ENCODE measurements around the gene ACTR1B.
"Not testable (repeated sequence)": the region's sequence is repeated elsewhere in the genome, so short reads cannot be mapped to it uniquely, and the experiment has no call there.

ACTR1B gene

DNA sequence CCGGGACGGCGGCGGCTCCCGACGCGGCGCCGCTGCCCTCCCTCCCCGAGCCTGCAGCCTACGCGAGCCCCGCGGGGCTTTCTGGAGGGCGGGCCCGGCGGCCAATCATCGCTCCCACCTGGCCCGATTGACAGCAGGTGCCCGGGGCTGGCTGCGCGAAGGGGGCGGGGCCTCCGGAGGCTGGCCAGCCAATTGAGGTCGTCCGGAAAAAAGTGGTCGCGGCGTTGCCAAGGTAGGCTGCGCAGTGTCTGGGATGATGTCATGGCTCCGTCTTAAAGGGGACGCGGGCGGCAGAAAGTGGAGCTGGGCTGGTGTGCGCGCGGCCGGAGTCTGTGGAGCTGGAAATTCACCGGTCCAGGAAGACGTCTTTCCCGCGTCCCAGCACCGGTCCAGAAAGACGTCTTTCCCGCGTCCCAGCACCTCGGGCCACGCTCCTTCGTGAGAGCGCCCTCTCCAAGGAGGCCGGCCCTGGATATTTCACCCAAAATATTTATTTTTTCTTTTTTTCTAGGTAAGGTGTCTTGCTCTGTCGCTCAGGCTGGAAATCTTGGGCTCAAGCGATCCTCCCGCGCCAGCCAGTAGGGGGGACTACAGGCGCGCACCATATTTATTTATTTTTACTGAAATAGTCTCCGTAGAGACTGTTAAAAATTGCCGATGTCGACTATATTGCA is at the start of gene ACTR1B:
Gene ACTR1B, minus strand, starts transcription at position 83 of the 674 bp plus-strand sequence. CDS start 154 bp downstream, outside the sequence.
- peak; percentile 95 for DNase-seq (ENCODE audit: low read depth)
- peak within 1 kb of the TSS; percentile 75 for H3K4me3 ChIP-seq (ENCODE audit: low read depth, low read length)

- no peak overlapping the region for H3K4me3 ChIP-seq (ENCODE audit: low read depth, low read length)
- DNase-seq (ENCODE audit: low read depth) = no peak
Measured at GRCh38 chr2:97712693-97713295, 49.0 kb upstream of the ACTR1B start.

DNA sequence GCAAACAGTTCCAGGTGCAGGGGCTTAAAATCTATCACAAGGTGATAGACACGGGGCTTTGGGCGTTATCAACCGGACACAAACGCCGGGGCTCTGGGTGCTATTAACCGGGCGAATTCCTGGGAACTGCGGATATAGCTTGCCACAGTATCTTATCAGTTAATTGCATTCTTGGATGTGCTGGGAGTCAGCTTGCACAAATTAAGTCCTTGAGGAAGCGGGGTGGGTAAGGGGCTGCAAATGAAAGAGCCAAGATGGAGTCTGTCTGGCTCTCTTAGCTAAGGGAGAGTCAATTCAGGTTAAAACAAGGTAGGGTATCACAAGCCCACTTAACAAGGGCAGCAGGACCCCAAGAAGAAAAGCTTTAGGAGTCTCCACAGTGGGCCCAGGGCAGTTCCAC is 48.3 kb upstream of the ACTR1B start:
- H3K4me3 ChIP-seq (ENCODE audit: low read depth, low read length); DNase-seq (ENCODE audit: low read depth): not testable (repeated sequence)

GRCh38 chr2:97711394-97711711 is 47.5 kb upstream of the ACTR1B start:
- no peak for DNase-seq (ENCODE audit: low read depth)

DNA sequence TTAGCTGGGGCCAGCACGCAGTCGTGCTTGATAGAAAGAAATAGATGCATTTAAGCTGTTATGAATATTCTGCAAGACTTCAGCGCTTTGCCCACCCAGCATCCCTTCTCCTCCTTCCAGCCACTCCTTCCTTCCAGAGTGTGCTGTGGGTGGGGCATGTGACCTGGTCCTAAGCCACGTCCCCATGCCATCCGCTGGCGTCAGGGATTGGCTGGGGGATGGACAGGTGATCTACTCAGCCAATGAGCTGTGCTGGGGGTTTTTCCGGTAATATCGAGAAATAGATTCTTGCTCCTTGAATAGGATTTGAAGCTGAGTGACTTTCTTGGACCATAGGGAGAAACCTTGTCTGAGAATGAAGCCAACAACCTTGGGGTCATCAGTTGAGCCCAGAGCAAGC is 44.8 kb upstream of the ACTR1B start:
- no peak for DNase-seq (ENCODE audit: low read depth)
- no peak overlapping the region for H3K4me3 ChIP-seq (ENCODE audit: low read depth, low read length)

More at GRCh38 chr2:97711394-97711711, 47.5 kb upstream of the ACTR1B start:
- no peak overlapping the region for H3K4me3 ChIP-seq (ENCODE audit: low read depth, low read length)

DNA sequence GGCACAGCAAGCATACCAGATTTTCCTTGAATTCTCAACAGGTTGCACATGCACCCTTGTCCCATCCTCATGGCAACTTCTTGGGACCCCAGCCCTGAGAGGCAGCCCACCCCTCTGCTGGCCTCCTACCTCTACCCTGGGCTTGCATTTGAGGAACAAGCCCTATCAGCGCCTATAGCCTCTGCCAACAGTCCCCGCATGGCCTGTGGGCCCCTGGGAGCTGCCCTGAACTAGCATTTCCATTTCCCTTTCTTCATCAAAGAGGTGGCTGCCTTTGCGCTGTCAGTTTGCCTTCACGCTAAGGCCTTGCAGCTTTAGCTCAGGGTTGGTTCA is 44.2 kb upstream of the ACTR1B start:
- DNase-seq (ENCODE audit: low read depth) = no peak
- H3K4me3 ChIP-seq (ENCODE audit: low read depth, low read length) = no peak overlapping the region

DNA sequence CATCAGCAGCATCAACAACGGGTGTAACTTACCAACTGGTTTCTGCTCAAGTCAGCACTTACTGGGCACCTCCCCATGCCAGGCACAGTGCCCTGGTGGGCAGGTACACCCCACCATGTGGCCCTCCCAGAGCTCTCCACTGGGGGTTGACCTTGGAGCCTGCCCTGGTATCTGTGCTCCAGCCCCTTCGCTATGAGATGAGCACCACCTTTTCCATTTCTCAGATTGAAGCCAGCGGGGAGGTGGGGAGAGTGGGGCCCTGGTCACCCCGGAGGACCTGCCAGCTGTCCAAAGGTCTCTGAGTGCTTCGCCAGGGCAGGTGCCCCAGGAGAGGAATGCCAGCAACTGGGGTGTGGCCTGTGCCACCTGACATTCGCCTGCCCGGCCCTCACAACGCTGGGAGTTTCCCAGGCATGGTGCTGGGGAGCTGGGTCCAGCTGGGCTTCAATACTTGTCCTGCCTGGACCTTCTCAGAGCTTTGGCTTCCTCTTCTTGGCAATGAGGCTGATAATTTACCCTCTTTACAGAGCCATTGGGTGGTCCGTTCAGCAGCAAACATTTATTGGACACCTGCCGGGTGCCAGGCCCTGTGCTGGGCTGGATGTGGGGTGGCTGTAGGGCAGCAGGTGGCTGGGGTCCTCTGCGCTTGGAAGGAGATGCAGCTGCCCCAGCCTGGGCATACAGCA is 43.7 kb upstream of the ACTR1B start:
- DNase-seq (ENCODE audit: low read depth) = no peak

GRCh38 chr2:97706708-97707345 is 43.0 kb upstream of the ACTR1B start:
- no peak for DNase-seq (ENCODE audit: low read depth)
- no peak overlapping the region for H3K4me3 ChIP-seq (ENCODE audit: low read depth, low read length)

More for the DNA sequence above, 43.7 kb upstream of the ACTR1B start:
- no peak overlapping the region for H3K4me3 ChIP-seq (ENCODE audit: low read depth, low read length)

- H3K4me3 ChIP-seq (ENCODE audit: low read depth, low read length) = no peak overlapping the region
- DNase-seq (ENCODE audit: low read depth) = no peak
Measured at GRCh38 chr2:97706112-97706511, 42.3 kb upstream of the ACTR1B start.

GRCh38 chr2:97704989-97705388 is 41.1 kb upstream of the ACTR1B start:
- DNase-seq (ENCODE audit: low read depth) = no peak

GRCh38 chr2:97703741-97704140 is 39.9 kb upstream of the ACTR1B start:
- DNase-seq (ENCODE audit: low read depth) = no peak
- H3K4me3 ChIP-seq (ENCODE audit: low read depth, low read length) = no peak overlapping the region

More at GRCh38 chr2:97704989-97705388, 41.1 kb upstream of the ACTR1B start:
- H3K4me3 ChIP-seq (ENCODE audit: low read depth, low read length) = no peak overlapping the region

DNA sequence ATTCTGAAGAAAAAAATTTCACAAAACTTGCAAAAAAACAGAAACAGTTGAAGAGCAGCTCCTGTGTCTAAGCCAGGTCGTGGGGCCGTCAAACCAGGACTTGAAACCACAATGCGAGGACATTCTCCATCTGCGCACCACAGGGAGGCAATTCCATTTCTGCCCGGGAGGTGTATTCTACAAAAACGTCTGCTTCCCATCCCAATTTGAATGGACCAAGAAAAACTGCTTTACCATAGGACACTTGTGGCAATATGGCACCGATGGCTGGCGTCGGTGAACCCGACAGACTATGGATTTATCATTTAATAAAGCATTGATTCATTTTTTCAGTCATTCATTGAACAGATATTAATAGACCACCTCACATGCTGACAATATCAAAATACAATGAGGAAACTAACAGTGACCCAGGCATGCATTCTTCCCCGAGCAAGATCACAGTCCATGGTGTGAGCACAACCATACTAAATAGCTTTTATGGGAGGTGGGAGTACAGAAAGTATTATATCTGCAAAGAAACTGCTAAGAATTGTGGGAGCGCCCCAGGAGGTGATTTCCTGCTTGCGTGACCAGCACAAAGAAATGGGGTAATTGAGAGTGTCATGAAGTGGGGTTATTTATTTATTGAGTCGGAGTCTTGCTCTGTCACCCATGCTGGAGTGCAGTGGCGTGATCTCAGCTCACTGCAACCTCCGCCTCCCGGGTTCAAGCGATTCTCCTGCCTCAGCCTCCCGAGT is 39.1 kb upstream of the ACTR1B start:
- H3K4me3 ChIP-seq (ENCODE audit: low read depth, low read length) = no peak overlapping the region
- no peak for DNase-seq (ENCODE audit: low read depth)

- peak; percentile 65 for DNase-seq (ENCODE audit: low read depth)
- H3K4me3 ChIP-seq (ENCODE audit: low read depth, low read length) = no peak overlapping the region
Measured at GRCh38 chr2:97701851-97702465, 38.1 kb upstream of the ACTR1B start.

GRCh38 chr2:97701186-97701585 is 37.3 kb upstream of the ACTR1B start:
- DNase-seq (ENCODE audit: low read depth) = no peak
- H3K4me3 ChIP-seq (ENCODE audit: low read depth, low read length) = no peak overlapping the region

DNA sequence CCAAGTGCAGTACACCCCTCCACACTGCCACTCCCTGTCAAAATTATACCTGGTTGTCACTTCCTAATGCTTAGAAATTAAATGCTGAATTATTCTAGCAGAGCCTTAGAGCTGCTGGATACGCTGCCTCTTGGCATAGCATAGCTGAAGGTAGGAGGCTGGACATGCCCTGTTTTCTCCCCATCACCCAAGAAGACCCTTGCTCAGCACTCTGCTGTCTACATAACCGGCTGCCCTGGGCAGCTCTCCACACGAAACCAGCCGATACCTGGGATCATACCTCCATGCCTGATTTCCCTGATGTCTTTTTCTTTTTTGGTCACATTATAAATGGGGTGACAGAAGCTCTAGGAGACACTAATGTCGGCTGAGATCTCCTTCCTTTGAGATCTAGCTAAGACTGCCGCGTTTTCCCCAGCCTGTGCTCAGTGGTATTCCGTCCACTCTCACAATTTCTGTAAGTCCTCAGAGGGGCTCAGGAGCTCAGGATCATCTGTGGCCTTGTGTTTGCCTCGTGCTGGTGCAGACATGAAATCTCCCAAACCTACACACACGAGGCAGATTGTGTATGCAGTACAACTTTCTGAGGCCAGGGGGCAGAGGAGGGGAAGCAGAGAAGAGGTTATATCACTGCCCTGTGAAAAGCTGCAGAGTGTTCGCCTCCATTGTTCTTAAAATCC is 36.1 kb upstream of the ACTR1B start:
- H3K4me3 ChIP-seq (ENCODE audit: low read depth, low read length) = no peak overlapping the region
- peak; percentile 18 for DNase-seq (ENCODE audit: low read depth)

DNA sequence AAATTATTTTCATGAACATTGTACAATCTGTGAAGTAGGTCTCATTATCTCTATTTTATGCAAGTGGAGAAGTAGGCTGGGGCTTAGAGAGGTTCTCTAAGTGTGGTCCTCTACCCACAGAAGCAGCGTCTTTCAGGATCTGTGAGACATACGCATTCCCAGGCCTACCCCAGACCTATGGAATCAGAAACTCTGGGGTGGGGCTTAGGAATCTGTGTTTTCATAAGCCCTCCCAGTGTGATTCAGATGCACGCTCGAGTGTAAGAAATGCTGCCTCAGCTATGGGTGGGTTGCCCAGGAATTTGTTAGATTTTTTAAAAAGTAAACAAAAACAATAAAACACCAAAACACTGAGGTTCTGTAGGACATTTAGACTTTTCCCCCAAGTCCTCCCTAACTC is 34.7 kb upstream of the ACTR1B start:
- no peak for DNase-seq (ENCODE audit: low read depth)
- no peak overlapping the region for H3K4me3 ChIP-seq (ENCODE audit: low read depth, low read length)

GRCh38 chr2:97697252-97698235 is 33.7 kb upstream of the ACTR1B start:
- DNase-seq (ENCODE audit: low read depth) = peak; percentile 31
- no peak overlapping the region for H3K4me3 ChIP-seq (ENCODE audit: low read depth, low read length)

DNA sequence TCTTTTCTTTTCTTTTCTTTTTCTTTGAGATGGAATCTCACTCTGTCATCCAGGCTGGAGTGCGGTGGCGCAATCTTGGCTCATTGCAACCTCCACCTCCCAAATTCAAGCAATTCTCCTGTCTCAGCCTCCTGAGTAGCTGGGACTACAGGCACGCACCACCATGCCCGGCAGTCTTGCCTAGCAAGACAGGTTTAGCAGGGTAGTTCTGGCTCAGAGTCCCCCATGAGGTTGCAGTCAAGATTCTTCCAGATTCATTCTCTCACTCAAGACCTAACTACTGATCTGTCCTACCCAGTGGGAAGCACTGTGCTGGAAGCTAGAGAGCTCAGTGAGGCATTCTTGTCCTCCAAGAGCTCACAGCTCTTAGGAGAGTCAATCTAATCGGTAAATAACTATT is 31.9 kb upstream of the ACTR1B start:
- H3K4me3 ChIP-seq (ENCODE audit: low read depth, low read length) = no peak overlapping the region

More for the DNA sequence above, 31.9 kb upstream of the ACTR1B start:
- no peak for DNase-seq (ENCODE audit: low read depth)

All from skeletal muscle cell (primary cell).